Measurements from ENCODE around the gene VPS8.
"Not testable (repeated sequence)": the region's sequence is repeated elsewhere in the genome, so short reads cannot be mapped to it uniquely, and the experiment has no call there.

The VPS8 gene

DNA sequence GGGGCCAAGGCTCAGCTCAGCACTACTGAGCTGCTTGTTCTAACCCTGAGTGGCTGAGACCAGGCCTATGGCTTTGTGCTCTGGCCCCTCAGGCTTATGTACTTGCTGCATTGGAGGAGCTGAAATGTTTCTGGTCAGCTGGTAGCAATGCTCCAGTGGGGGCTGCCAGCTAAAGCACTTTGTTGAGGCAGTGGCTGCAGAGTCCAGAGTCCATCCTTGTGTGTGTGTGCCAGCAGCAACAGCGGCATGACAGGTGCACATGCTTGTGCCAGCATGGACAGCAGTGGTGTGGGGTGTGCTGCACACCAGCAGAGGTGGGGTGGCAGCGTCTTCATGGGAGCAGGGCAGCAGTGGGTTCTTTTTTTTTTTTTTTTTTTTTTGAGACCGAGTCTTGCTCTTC lies 169.1 kb downstream of the VPS8 start:
- no peak for DNase-seq (ENCODE audit: low read depth in 4 of 4, low spot score in 1 of 4)

GRCh38 chr3:184982076-184982475 lies 170.1 kb downstream of the VPS8 start:
- no peak for DNase-seq (ENCODE audit: low read depth in 4 of 4, low spot score in 1 of 4)

DNA sequence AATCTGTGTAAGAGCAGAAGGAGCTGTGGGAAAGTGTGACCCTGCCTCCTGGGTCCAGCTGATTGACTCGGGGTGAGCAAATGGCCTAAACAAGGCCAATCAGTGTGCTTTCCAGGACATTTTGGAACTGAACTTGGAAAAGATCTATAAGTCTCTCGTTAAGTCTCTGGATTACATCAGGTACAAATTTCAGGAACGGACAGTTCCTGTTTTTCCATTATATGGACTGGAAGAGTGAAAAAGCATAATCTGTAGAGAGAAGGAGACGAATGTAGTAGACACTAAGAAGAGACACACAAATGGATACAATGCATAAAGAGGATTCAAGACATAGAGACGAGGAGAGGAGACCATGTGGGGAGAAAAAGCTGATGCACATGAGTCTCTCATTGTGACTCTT lies 173.6 kb downstream of the VPS8 start:
- no peak for DNase-seq (ENCODE audit: low read depth in 4 of 4, low spot score in 1 of 4)

DNA sequence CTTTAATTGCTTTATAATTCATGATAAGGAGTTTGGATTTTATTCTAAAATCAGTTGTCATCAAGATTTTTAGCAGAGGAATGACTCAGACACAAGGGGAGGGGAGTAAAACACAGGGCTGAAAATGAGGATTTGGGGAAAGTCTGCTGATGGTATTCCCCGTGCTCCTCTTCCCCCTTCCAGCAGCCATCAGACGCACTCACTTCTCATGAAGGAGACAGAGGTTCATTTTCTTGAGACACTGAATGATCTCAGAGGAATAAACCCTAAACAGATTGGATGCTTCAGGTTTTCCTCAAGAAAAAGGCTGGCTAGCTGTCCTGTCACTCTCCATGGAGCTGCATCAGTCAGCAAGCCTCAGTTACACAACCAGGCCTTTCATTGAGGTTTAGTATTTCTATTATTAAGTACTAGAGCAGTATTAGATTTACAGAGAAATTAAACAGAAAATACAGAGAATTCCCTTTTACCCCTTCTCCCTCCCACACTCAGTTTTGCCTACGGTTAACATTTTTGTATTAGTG lies 174.5 kb downstream of the VPS8 start:
- DNase-seq (ENCODE audit: low read depth in 4 of 4, low spot score in 1 of 4), result no peak

- DNase-seq (ENCODE audit: low read depth in 4 of 4, low spot score in 1 of 4), result no peak
Measured at GRCh38 chr3:184993394-184993793, 181.4 kb downstream of the VPS8 start.

GRCh38 chr3:185003876-185004275 lies 191.9 kb downstream of the VPS8 start:
- not testable (repeated sequence) for DNase-seq (ENCODE audit: low read depth in 4 of 4, low spot score in 1 of 4)

- no peak for DNase-seq (ENCODE audit: low read depth in 4 of 4, low spot score in 1 of 4)
Measured at GRCh38 chr3:185009650-185010049, 197.7 kb downstream of the VPS8 start.

GRCh38 chr3:185017584-185017983 lies 205.6 kb downstream of the VPS8 start:
- DNase-seq (ENCODE audit: low read depth in 4 of 4, low spot score in 1 of 4), result not testable (repeated sequence)

GRCh38 chr3:185017996-185018395 lies 206.0 kb downstream of the VPS8 start:
- not testable (repeated sequence) for DNase-seq (ENCODE audit: low read depth in 4 of 4, low spot score in 1 of 4)

GRCh38 chr3:185021256-185021655 lies 209.3 kb downstream of the VPS8 start:
- no peak for DNase-seq (ENCODE audit: low read depth in 4 of 4, low spot score in 1 of 4)

DNA sequence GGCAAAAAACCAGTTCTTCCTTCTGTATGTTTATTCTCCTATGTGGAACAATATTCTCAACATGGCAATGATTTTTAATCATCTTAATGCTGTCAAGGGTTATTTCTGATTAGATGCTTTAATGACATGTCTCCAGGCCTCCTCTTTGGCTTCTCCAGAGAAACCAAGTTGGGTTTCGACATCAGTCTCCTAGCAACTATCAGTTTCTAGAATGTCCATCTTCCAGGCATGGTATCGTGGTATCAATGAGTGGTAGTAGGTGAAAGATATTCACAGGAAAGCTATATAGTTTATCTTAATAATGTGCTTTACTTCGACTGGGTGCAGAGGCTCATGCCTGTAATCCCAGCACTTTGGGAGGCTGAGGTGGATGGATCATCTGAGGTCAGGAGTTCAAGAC lies 212.4 kb downstream of the VPS8 start:
- DNase-seq (ENCODE audit: low read depth in 4 of 4, low spot score in 1 of 4), result no peak

- DNase-seq (ENCODE audit: low read depth in 4 of 4, low spot score in 1 of 4), result no peak
Measured at GRCh38 chr3:185024966-185025365, 213.0 kb downstream of the VPS8 start.

DNA sequence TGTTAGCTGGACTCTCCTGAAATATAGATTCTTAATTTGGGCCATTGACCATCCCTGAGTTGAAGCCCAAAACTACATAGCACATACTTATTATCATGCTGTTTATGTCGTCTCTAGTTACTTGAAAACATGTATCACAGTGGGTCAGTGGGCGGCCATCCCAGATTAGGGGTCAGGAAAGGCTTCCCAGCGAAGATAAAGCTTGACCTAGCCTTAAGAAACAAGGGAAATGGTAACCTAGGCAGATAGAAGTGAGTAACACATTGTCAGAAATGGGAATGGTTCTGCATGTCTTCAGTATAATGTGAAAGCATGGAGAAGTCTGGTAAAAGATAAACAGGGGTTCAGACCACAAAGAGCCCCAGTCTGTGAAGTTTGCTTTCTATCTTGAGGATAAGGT lies 216.2 kb downstream of the VPS8 start:
- no peak for DNase-seq (ENCODE audit: low read depth in 4 of 4, low spot score in 1 of 4)

DNA sequence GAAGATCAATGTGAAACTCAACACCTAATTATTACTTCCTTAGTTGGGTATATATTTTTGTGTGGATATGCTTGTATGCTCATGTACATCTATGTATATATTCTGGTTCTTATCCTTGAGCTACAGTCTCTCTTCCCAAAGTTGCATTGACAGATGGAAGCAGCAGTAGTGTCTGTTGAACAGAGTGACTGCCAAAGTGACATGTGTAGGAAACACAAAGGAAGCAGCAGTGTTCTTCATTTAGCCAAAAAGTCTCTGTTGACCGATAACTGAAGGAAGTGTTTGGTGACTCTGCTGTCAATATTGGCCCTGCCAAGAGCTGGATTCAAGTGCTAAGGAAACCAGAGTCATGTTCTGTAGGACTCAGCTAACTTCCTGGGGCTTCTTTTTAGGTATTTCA lies 217.1 kb downstream of the VPS8 start:
- no peak for DNase-seq (ENCODE audit: low read depth in 4 of 4, low spot score in 1 of 4)

DNA sequence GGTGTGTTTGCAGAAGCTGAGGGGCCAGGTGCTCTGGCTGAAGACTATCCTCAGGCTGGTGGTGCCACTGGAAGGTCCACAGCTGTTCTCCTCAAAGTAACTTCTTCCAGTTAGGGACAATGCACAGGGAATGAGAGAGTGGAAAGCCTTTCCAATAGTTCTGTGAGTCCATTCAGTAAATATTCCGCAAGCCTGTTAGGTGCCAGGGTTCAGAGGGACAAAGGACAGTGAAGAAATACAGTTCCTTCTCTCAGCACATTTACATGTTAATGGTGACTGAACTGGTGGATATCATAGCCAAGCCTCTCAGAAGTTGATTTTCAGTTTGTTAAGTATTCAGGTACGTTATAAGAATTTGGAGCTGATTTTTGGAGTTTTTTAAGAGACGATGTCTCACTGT lies 218.4 kb downstream of the VPS8 start:
- no peak for DNase-seq (ENCODE audit: low read depth in 4 of 4, low spot score in 1 of 4)

DNA sequence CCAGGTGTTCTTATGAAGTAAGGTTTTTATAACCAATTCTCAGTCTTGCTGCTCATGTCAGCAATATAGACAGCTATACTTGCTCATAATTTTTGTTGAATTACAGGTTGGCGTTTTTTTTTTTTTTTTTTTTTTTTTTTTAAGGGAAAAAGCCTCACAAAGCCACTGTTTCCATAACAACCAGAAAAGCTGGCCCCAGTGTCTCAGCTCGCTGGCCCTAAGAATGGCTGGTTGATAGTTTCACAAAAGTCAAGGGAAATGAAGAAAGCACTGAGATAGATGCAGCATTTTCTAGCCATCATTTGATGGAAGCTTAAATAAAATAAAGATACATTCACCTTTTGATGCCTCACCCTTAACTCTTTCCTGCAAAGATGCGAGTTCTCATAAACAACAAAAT lies 219.0 kb downstream of the VPS8 start:
- no peak for DNase-seq (ENCODE audit: low read depth in 4 of 4, low spot score in 1 of 4)

- no peak for DNase-seq (ENCODE audit: low read depth in 4 of 4, low spot score in 1 of 4)
Measured at GRCh38 chr3:185037801-185038200, 225.8 kb downstream of the VPS8 start.

DNA sequence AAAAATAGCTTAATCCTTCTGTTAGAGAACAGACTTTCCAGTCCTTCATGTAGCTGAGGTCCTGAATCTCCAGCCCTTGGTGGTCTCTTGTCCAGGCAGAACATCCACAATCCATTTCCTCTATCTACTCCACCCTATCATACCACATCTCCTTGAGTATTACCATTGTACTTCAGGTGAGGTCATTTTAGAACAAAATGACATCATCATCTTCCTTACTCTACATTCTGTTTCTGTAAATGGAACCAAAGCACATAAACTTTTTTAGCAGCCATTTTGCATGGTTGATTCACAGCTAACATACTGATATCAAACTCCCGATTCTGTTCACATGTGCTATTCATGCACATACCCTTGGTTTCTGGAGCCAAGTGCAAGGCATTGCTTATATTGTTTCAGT lies 228.5 kb downstream of the VPS8 start:
- no peak for DNase-seq (ENCODE audit: low read depth in 4 of 4, low spot score in 1 of 4)

- no peak for DNase-seq (ENCODE audit: low read depth in 4 of 4, low spot score in 1 of 4)
Measured at GRCh38 chr3:185041540-185041939, 229.6 kb downstream of the VPS8 start.

DNA sequence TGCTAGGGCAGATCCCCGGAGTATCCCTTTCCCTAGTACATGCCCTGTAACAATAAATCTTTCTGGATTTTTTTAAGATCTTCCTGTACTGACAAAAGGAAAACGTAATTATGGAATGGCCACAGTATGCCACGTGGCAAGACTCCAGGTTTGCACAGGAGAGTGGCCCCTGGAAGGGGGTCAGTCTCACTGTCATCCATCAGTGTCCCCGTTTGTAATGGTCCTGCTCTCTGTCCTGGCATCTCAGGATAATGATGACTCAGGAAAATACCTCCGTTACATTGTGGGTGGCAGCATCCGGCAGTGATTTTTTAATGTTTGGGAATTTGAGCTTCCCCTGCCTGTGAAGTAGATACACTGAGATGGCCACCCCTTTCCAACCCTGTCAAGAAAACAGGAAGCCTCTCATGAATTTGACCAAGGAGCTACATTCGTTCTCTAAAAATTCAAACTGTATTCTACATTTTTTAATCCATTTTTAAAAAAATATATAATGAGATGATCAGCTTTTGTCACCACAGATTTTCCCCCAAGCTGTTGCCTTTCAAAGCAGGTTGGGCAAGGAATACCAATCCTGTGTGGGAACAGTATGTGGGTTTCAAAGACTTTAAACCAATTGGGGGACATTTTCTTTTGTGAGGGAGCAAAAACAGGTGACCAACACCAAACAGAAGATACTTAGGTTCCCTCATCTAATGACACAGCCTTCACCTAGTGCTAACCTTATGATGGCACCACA lies 230.5 kb downstream of the VPS8 start:
- DNase-seq (ENCODE audit: low read depth in 4 of 4, low spot score in 1 of 4), result no peak

- DNase-seq (ENCODE audit: low read depth in 4 of 4, low spot score in 1 of 4), result no peak
Measured at GRCh38 chr3:185046164-185046515, 234.2 kb downstream of the VPS8 start.

DNA sequence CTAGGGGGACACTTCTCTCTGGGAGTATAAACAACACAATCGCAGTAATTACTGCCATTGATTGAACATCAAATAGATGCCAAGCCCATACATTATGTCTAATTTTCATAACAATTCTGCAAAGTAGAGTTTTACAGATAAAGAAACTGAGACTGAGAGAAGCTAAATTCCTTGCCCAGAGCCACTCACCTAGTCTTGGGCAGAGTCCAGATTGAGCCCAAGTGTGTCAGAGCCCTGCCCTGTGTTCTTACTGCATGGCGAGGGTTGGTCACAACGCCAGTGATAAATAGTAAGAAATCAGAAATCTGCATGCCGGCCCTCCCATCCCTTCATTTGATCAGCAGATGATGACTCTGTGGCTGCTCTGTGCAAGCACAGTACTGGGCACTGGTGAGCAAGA lies 234.6 kb downstream of the VPS8 start:
- no peak for DNase-seq (ENCODE audit: low read depth in 4 of 4, low spot score in 1 of 4)

DNA sequence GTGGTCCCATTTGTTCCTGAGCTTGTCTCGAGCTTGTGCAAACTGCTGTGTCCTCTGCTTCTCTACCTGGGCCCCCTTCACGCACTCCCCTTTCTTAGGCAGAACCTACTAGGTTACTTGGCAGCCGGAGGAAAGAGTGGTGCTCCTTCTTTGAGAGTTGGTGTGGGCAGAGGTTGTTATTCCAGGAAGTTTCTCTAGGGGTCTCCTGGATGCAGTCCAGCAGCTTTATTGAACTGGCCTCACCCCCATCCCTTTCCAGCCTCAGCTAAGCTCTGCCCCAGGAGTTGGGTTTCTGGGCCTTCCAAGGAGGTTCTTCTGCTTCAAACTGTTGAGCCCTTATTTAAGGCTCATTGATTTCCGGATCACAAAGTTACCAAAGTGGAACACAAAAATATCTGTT lies 237.7 kb downstream of the VPS8 start:
- DNase-seq (ENCODE audit: low read depth in 4 of 4, low spot score in 1 of 4), result no peak
